GM18498 (cell line): Measurements from ENCODE around the gene RAB21.

Experiments
- ATAC-seq: cut with Tn5 transposase; IDR thresholded peaks from one replicate; pipeline ENCODE4 v1.9.1; 2021; ENCODE audit warnings: mild to moderate bottlenecking, moderate library complexity; ENCODE audit not compliant: unreplicated experiment

The RAB21 gene

GRCh38 chr12:71754461-71755145 is at the start of gene RAB21:
Gene RAB21 (plus strand): TSS chr12:71754863. CDS start chr12:71755130, 267 bp downstream.
- ATAC-seq: peak; percentile 96

- ATAC-seq: no peak
Observed at GRCh38 chr12:71704920-71705319, 49.7 kb upstream of the RAB21 start.

GRCh38 chr12:71708658-71709057 is 46.0 kb upstream of the RAB21 start:
- no peak for ATAC-seq

- ATAC-seq: no peak
Observed at GRCh38 chr12:71710276-71711125, 44.2 kb upstream of the RAB21 start.

GRCh38 chr12:71718611-71719010 is 36.1 kb upstream of the RAB21 start:
- ATAC-seq: no peak

- ATAC-seq: no peak
Observed at GRCh38 chr12:71719647-71720370, 34.9 kb upstream of the RAB21 start.

GRCh38 chr12:71721783-71722505 is 32.7 kb upstream of the RAB21 start:
- no peak for ATAC-seq

GRCh38 chr12:71725011-71725410 is 29.7 kb upstream of the RAB21 start:
- no peak for ATAC-seq

- no peak for ATAC-seq
Observed at GRCh38 chr12:71726548-71726947, 28.1 kb upstream of the RAB21 start.

- no peak for ATAC-seq
Observed at GRCh38 chr12:71727958-71728357, 26.7 kb upstream of the RAB21 start.

GRCh38 chr12:71730936-71731335 is 23.7 kb upstream of the RAB21 start:
- no peak for ATAC-seq

- ATAC-seq: no peak
Observed at GRCh38 chr12:71731439-71732356, 23.0 kb upstream of the RAB21 start.

- no peak for ATAC-seq
Observed at GRCh38 chr12:71732357-71732712, 22.3 kb upstream of the RAB21 start.

- no peak for ATAC-seq
Observed at GRCh38 chr12:71737197-71737596, 17.5 kb upstream of the RAB21 start.

GRCh38 chr12:71742998-71743397 is 11.7 kb upstream of the RAB21 start:
- no peak for ATAC-seq

- no peak for ATAC-seq
Observed at GRCh38 chr12:71744522-71745300, 10.0 kb upstream of the RAB21 start.

GRCh38 chr12:71746974-71747611 is 7.6 kb upstream of the RAB21 start:
- ATAC-seq: peak; percentile 91

- no peak for ATAC-seq
Observed at GRCh38 chr12:71748081-71748850, 6.4 kb upstream of the RAB21 start.
